ENCODE results near the gene PLCD4. TPM values are rescaled to one million over a fixed set of nuclear protein-coding genes. Genes with fewer than 3 reads are reported as not detected.

The PLCD4 gene
- total and polyA plus RNA-seq, 2 experiments from 2014 or later, result 1.3 to 1.6 TPM

GRCh38 chr2:218642786-218643185 is 35.1 kb downstream of the PLCD4 start:
- in situ Hi-C loops (cut with MboI), result no loop called here
- no peak overlapping the region for H3K27ac ChIP-seq
- H3K36me3 ChIP-seq (ENCODE audit: low read depth), result peaks cover 14% of the 10 kb centered on the region
- no peaks in the 10 kb centered on the region for H3K9me3 ChIP-seq (ENCODE audit: low read depth)
- H3K27me3 ChIP-seq (replicated peaks; ENCODE audit: insufficient read depth), result no peaks in the 10 kb centered on the region
- H2AFZ ChIP-seq, result no peak overlapping the region
- H3K79me2 ChIP-seq (ENCODE audit: insufficient read depth), result no peaks in the 10 kb centered on the region
- H3K9ac ChIP-seq, result no peak overlapping the region
- no peaks in the 10 kb centered on the region for H4K20me1 ChIP-seq (ENCODE audit: insufficient read depth)
- TF ChIP-seq EZH2 (IDR thresholded peaks at IDR 0.05; ENCODE audit: insufficient read depth, poor library complexity, severe bottlenecking) (no peak), EZH2phosphoT487 (IDR thresholded peaks at IDR 0.05; ENCODE audit: insufficient read depth, low read depth) (no peak)
- H3F3A ChIP-seq (ENCODE audit: insufficient read depth), result peaks cover 4% of the 10 kb centered on the region; the same call in 1 of the 2 replicates
- 89 to 93% methylated on average over 17 of the region's 17 CpGs for WGBS, 2 experiments (ENCODE audit: low coverage in 1 of 2, low lambda C conversion rate in 2 of 2, missing lambda C conversion rate in 2 of 2)
- no peak overlapping the region for H3K4me3 ChIP-seq
- H3K4me1 ChIP-seq (ENCODE audit: insufficient read depth), result peaks cover 10% of the 10 kb centered on the region; the same call in 1 of the 2 replicates
- DNase-seq, result no peak
- no peak overlapping the region for H3K4me2 ChIP-seq (ENCODE audit: unreplicated experiment)
- H3K9me2 ChIP-seq (ENCODE audit: insufficient read depth), result no peaks in the 10 kb centered on the region

- Histone ChIP-seq H3K9me3 (ENCODE audit: low read depth) (no peaks in the 10 kb centered on the region), H3F3A (ENCODE audit: insufficient read depth) (peaks cover 4% of the 10 kb centered on the region; the same call in 1 of the 2 replicates), H3K4me2 (ENCODE audit: unreplicated experiment) (no peak overlapping the region), H3K27me3 (replicated peaks; ENCODE audit: insufficient read depth) (no peaks in the 10 kb centered on the region), H3K4me1 (ENCODE audit: insufficient read depth) (peaks cover 10% of the 10 kb centered on the region; the same call in 1 of the 2 replicates), H3K79me2 (ENCODE audit: insufficient read depth) (no peaks in the 10 kb centered on the region), H2AFZ (no peak overlapping the region), H3K36me3 (ENCODE audit: low read depth) (peaks cover 19% of the 10 kb centered on the region), H3K9me2 (ENCODE audit: insufficient read depth) (no peaks in the 10 kb centered on the region), H4K20me1 (ENCODE audit: insufficient read depth) (no peaks in the 10 kb centered on the region), H3K9ac (no peak overlapping the region; the same call in 1 of the 2 replicates), H3K4me3 (no peak overlapping the region), H3K27ac (no peak overlapping the region)
- DNase-seq, result no peak
- TF ChIP-seq EZH2 (IDR thresholded peaks at IDR 0.05; ENCODE audit: insufficient read depth, poor library complexity, severe bottlenecking), result no peak
- TF ChIP-seq EZH2phosphoT487 (IDR thresholded peaks at IDR 0.05; ENCODE audit: insufficient read depth, low read depth), result no peak
- WGBS, 2 experiments (ENCODE audit: low coverage in 1 of 2, low lambda C conversion rate in 2 of 2, missing lambda C conversion rate in 2 of 2), result 84 to 85% methylated on average over 10 of the region's 10 CpGs
- in situ Hi-C loops (cut with MboI), result no loop called here
Observed at GRCh38 chr2:218643751-218644310, 36.1 kb downstream of the PLCD4 start.

GRCh38 chr2:218644721-218645120 is 37.0 kb downstream of the PLCD4 start:
- H3K9me2 ChIP-seq (ENCODE audit: insufficient read depth), result no peaks in the 10 kb centered on the region
- H4K20me1 ChIP-seq (ENCODE audit: insufficient read depth), result no peaks in the 10 kb centered on the region
- WGBS, 2 experiments (ENCODE audit: low coverage in 1 of 2, low lambda C conversion rate in 2 of 2, missing lambda C conversion rate in 2 of 2), result 82 to 83% methylated on average over 11 of the region's 11 CpGs
- H3K9me3 ChIP-seq (ENCODE audit: low read depth), result no peaks in the 10 kb centered on the region
- peaks cover 10% of the 10 kb centered on the region; the same call in 1 of the 2 replicates for H3K4me1 ChIP-seq (ENCODE audit: insufficient read depth)
- TF ChIP-seq EZH2phosphoT487 (IDR thresholded peaks at IDR 0.05; ENCODE audit: insufficient read depth, low read depth) (no peak), EZH2 (IDR thresholded peaks at IDR 0.05; ENCODE audit: insufficient read depth, poor library complexity, severe bottlenecking) (no peak)
- in situ Hi-C loops (cut with MboI), result no loop called here
- peak overlapping the region; percentile 96 for H3K27ac ChIP-seq
- H3K9ac ChIP-seq, result peak overlapping the region; percentile 72
- peaks cover 16% of the 10 kb centered on the region for H3K36me3 ChIP-seq (ENCODE audit: low read depth)
- H3F3A ChIP-seq (ENCODE audit: insufficient read depth), result peaks cover 4% of the 10 kb centered on the region; the same call in 1 of the 2 replicates
- no peaks in the 10 kb centered on the region for H3K27me3 ChIP-seq (replicated peaks; ENCODE audit: insufficient read depth)
- no peak overlapping the region for H3K4me2 ChIP-seq (ENCODE audit: unreplicated experiment)
- no peak for DNase-seq
- no peak overlapping the region for H2AFZ ChIP-seq
- no peaks in the 10 kb centered on the region for H3K79me2 ChIP-seq (ENCODE audit: insufficient read depth)
- no peak overlapping the region for H3K4me3 ChIP-seq

DNA sequence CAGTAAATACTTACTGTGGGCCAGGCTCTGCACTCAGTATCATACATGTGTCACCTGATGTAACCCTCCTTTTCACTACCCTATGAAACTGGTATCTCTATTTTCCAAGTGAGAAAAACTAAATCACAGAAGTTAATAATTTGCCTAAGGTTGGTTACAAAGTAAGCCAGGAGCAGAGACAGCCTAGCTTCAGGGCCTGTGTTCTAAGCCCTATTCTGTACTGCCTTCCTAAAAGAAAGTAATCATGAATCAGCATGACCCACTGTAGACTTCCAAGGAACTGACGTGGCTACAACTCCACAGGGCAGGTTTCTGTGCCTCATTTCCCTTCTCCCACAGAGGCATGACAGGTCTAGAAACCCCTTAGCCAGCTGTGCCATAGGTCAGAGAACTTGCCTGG is 37.4 kb downstream of the PLCD4 start:
- no peaks in the 10 kb centered on the region for H3K27me3 ChIP-seq (replicated peaks; ENCODE audit: insufficient read depth)
- no peaks in the 10 kb centered on the region for H3K9me2 ChIP-seq (ENCODE audit: insufficient read depth)
- H3K27ac ChIP-seq, result peak overlapping the region; percentile 96
- peak overlapping the region; percentile 72 for H3K9ac ChIP-seq
- no peak for TF ChIP-seq EZH2 (IDR thresholded peaks at IDR 0.05; ENCODE audit: insufficient read depth, poor library complexity, severe bottlenecking)
- no peak for TF ChIP-seq EZH2phosphoT487 (IDR thresholded peaks at IDR 0.05; ENCODE audit: insufficient read depth, low read depth)
- H3K4me1 ChIP-seq (ENCODE audit: insufficient read depth), result peaks cover 10% of the 10 kb centered on the region; the same call in 1 of the 2 replicates
- H4K20me1 ChIP-seq (ENCODE audit: insufficient read depth), result no peaks in the 10 kb centered on the region
- no peak overlapping the region for H3K4me2 ChIP-seq (ENCODE audit: unreplicated experiment)
- 0 out of 2 replicates have a peak overlapping the region, but pooled peaks have one; percentile 45 for H2AFZ ChIP-seq
- H3K9me3 ChIP-seq (ENCODE audit: low read depth), result no peaks in the 10 kb centered on the region
- in situ Hi-C loops (cut with MboI), result no loop called here
- peak; percentile 87 for DNase-seq
- H3K79me2 ChIP-seq (ENCODE audit: insufficient read depth), result no peaks in the 10 kb centered on the region
- H3K36me3 ChIP-seq (ENCODE audit: low read depth), result peaks cover 15% of the 10 kb centered on the region
- 38 to 43% methylated on average over 1 of the region's 1 CpG for whole genome bisulfite sequencing, 2 experiments (ENCODE audit: low coverage in 1 of 2, low lambda C conversion rate in 2 of 2, missing lambda C conversion rate in 2 of 2)
- H3K4me3 ChIP-seq, result no peak overlapping the region
- H3F3A ChIP-seq (ENCODE audit: insufficient read depth), result peaks cover 6% of the 10 kb centered on the region; the same call in 1 of the 2 replicates

Data from GM23248 (cell line).